Endodermal cell (in vitro differentiated cells): Measurements from ENCODE around the gene TNFSF13. TPM values are rescaled to one million over a fixed set of nuclear protein-coding genes. Genes with fewer than 3 reads are reported as not detected.

Experiments
- DNase-seq: peaks from one replicate; pipeline ENCODE4 v3.0.0-alpha.2; 2017
- H3K27ac ChIP-seq: 2 replicates; pipeline ENCODE4 v1.5.1; 2013; ENCODE audit warnings: mild to moderate bottlenecking, low read depth, low read length, moderate library complexity
- H3K27me3 ChIP-seq: 2 replicates; pipeline ENCODE4 v1.6.1; 2013; ENCODE audit warnings: mild to moderate bottlenecking, low read length, moderate library complexity; ENCODE audit not compliant: insufficient read depth, control insufficient read depth, poor library complexity, severe bottlenecking
- H3K36me3 ChIP-seq: 2 replicates; pipeline ENCODE4 v1.7.0; 2013; ENCODE audit warnings: mild to moderate bottlenecking, low read length, moderate library complexity; ENCODE audit not compliant: control insufficient read depth, insufficient read depth
- H3K4me1 ChIP-seq: one replicate; pipeline ENCODE4 v1.7.0; 2013; ENCODE audit warnings: low read length; ENCODE audit not compliant: control insufficient read depth, insufficient read depth
- H3K4me3 ChIP-seq: 2 replicates; pipeline ENCODE4 v1.5.1; 2013; ENCODE audit warnings: mild to moderate bottlenecking, low read length, moderate library complexity
- H3K9ac ChIP-seq: 2 replicates; pipeline ENCODE4 v1.6.1; 2013; ENCODE audit warnings: mild to moderate bottlenecking, low read length, moderate library complexity; ENCODE audit not compliant: poor library complexity, severe bottlenecking; ENCODE audit errors: extremely low read depth
- H3K9me3 ChIP-seq: 2 replicates; pipeline ENCODE4 v1.6.1; 2013; ENCODE audit warnings: mild to moderate bottlenecking, low read length, moderate library complexity; ENCODE audit not compliant: control insufficient read depth
- H3K27ac Mint-ChIP-seq: 2 replicates; pipeline ENCODE4 v1.8.0; 2020; ENCODE audit warnings: mixed read lengths
- H3K27me3 Mint-ChIP-seq: 2 replicates; pipeline ENCODE4 v1.8.0; 2021; ENCODE audit warnings: mild to moderate bottlenecking, mixed read lengths; ENCODE audit not compliant: insufficient read depth
- H3K36me3 Mint-ChIP-seq: 2 replicates; pipeline ENCODE4 v1.8.0; 2020; ENCODE audit warnings: low read depth, mixed read lengths
- H3K4me1 Mint-ChIP-seq: 2 replicates; pipeline ENCODE4 v1.8.0; 2020; ENCODE audit warnings: mixed read lengths
- H3K4me3 Mint-ChIP-seq: 2 replicates; pipeline ENCODE4 v1.8.0; 2020; ENCODE audit warnings: mild to moderate bottlenecking, moderate library complexity, mixed read lengths
- H3K9me3 Mint-ChIP-seq: 2 replicates; pipeline ENCODE4 v1.8.0; 2020; ENCODE audit warnings: mild to moderate bottlenecking, mixed read lengths
- CTCF ChIP-seq: fragments of 200-600 bp; sonication (generic); conservative IDR thresholded peaks from 2 replicates; pipeline ENCODE4 v1.5.0; 2021; ENCODE audit warnings: antibody characterized with exemption, mild to moderate bottlenecking
- WGBS, 2 experiments: methylation state at CpG; one replicate each; pipeline versions ENCODE4 v1.1.5 to v1.1.7; 2013; ENCODE audit warnings: missing lambda C conversion rate in 2 of 2, mixed read lengths in 1 of 2; ENCODE audit not compliant: insufficient coverage in 1 of 2, insufficient read length in 1 of 2; 5-methylcytosine and 5-hydroxymethylcytosine counted together
- total RNA-seq, 2 donors: library from RNA; stranded (reverse); fragmentation: NEBNext Ultra II Directional in 1 of 2; extraction: Animal tissue kit (Norgen Biotek cat#: 25700) in 1 of 2; gene quantifications; 2 replicates in 1 of 2; 3 replicates in 1 of 2; pipeline ENCODE4 v1.2.1, GENCODE V29; 2021

TNFSF13 gene
- total RNA-seq, 2 donors from 2014 or later = 1.7 to 3.0 TPM

DNA sequence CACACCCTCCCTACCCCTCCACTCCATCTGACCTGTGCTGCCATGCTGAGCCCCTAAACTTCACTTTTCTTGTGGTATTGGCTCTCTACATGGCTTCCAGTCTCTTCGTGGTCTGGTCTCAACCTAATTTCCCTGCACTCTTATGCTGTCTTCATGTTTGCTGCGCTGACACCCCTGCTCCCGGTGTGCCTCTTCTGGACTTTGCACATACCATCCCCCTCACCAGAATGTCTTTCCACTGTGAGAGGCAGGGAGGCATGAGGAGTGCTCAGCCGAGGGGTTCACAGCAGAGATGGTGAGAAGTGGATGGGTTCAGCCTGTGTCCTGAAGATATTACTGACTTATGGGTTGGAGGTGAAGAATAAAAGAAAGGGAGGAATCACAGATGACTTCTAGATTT, 7.2 kb upstream of the TNFSF13 start:
- no peak for TF ChIP-seq CTCF
- Histone ChIP-seq H3K9ac (no peak overlapping the region), H3K4me1 (no peaks in the 10 kb centered on the region), H3K27me3 (no peaks in the 10 kb centered on the region), H3K9me3 (no peaks in the 10 kb centered on the region), H3K36me3 (no peaks in the 10 kb centered on the region), H3K27ac (no peak overlapping the region), H3K4me3 (no peak overlapping the region)
- Mint-ChIP-seq H3K4me3 (no peak overlapping the region), H3K36me3 (no peaks in the 10 kb centered on the region), H3K27me3 (peaks cover 10% of the 10 kb centered on the region), H3K27ac (no peak overlapping the region), H3K4me1 (peaks cover 4% of the 10 kb centered on the region), H3K9me3 (no peaks in the 10 kb centered on the region)
- no peak for DNase-seq
- 89 to 92% methylated on average over 2 to 4 of the region's 4 CpGs for WGBS, 2 experiments

DNA sequence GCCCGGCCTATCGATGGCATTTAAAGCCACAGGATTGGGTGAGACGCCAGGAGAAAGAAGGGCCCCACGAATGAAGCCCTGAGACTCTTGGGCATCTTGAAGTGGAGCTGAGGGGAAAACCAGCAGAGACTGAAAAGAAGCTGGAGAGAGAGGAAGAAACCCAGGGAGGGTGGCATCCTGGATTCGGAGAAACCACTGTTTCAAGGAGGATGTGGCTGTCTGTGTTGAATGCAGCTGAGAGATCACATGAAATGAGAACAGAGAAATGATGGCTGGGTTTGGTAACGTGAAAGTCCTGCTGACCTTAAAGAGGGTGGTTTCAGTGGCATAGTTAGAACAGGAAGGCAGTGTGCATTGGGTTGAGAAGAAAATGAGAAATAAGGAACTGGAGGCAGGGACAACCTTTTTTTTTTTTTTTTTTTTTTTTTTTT, 5.9 kb upstream of the TNFSF13 start:
- no peak for TF ChIP-seq CTCF
- no peak overlapping the region for H3K27ac ChIP-seq
- H3K27me3 ChIP-seq = no peaks in the 10 kb centered on the region
- 89 to 91% methylated on average over 5 to 6 of the region's 6 CpGs for WGBS, 2 experiments
- H3K4me1 Mint-ChIP-seq = peaks cover 4% of the 10 kb centered on the region
- H3K27me3 Mint-ChIP-seq = peaks cover 5% of the 10 kb centered on the region
- no peak overlapping the region for H3K4me3 ChIP-seq
- no peaks in the 10 kb centered on the region for H3K36me3 Mint-ChIP-seq
- no peaks in the 10 kb centered on the region for H3K36me3 ChIP-seq
- H3K9me3 Mint-ChIP-seq = no peaks in the 10 kb centered on the region
- no peaks in the 10 kb centered on the region for H3K9me3 ChIP-seq
- H3K9ac ChIP-seq = no peak overlapping the region
- H3K4me3 Mint-ChIP-seq = no peak overlapping the region
- DNase-seq = no peak
- H3K4me1 ChIP-seq = no peaks in the 10 kb centered on the region
- no peak overlapping the region for H3K27ac Mint-ChIP-seq

DNA sequence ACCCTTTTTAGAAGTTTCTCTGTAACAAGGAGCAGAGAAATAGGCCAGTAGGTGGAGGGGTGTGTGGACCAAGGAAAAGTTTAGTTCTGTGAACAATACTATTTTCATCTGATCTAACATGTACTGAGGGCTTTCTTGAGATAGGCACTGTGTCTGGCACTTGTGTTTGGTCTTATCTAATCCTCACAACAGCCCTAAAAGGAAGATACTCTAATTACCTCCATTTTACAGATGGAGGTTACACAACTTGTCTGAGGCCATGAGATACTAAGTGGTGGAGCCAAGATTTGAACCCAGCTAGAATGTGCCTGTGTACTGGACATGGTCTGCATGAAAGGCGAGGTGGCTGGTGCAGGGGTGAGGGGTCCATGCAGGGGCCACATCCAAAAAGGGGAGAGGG, 5.2 kb upstream of the TNFSF13 start:
- Mint-ChIP-seq H3K27me3 (peaks cover 1% of the 10 kb centered on the region), H3K4me1 (peaks cover 8% of the 10 kb centered on the region), H3K27ac (no peak overlapping the region), H3K4me3 (no peak overlapping the region), H3K36me3 (no peaks in the 10 kb centered on the region), H3K9me3 (no peaks in the 10 kb centered on the region)
- Histone ChIP-seq H3K9ac (no peak overlapping the region), H3K4me3 (no peak overlapping the region), H3K27ac (no peak overlapping the region), H3K9me3 (no peaks in the 10 kb centered on the region), H3K36me3 (no peaks in the 10 kb centered on the region), H3K4me1 (no peaks in the 10 kb centered on the region), H3K27me3 (no peaks in the 10 kb centered on the region)
- no peak for TF ChIP-seq CTCF
- 100% methylated on average over 1 of the region's 1 CpG; no CpG with 5 or more reads in 1 of the 2 experiments for WGBS, 2 experiments
- DNase-seq = no peak
